Fibroblast of mammary gland (primary cell): ENCODE results near the gene CNTN5.

Experiments used
- DNase-seq: peaks from one replicate; pipeline ENCODE4 v3.0.0-alpha.2; 2010; ENCODE audit warnings: low read depth
- H3K4me3 ChIP-seq: 2 replicates; pipeline ENCODE4 v1.5.1; 2011; ENCODE audit warnings: low read depth, mild to moderate bottlenecking, low read length, moderate library complexity; ENCODE audit not compliant: control insufficient read depth
- TF ChIP-seq, protein P1 (sequence below): conservative IDR thresholded peaks from 2 replicates; pipeline ENCODE4 v1.5.1; 2011; ENCODE audit warnings: low read depth, low read length, inconsistent platforms; ENCODE audit not compliant: control insufficient read depth, insufficient read depth

The CNTN5 gene

DNA sequence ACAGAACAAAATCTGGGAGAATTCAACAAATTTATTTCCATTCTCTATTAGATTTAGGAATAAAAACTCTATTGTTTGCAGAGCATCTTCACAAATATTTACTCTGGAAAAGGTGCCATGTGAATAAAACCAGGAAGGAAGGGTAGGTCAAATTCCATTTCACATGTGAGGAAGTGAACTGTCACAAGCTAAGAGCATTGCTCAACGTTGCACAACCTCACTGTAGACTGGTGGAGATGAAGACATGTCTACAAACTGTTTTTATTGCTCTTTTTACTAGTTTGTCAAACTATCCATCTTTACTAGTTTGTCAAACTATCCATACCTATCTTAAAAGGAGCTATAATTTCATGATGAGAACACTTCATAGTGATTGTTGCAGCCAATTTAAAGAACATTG lies 236.4 kb downstream of the CNTN5 start:
- no peak overlapping the region for H3K4me3 ChIP-seq
- peak; percentile 2 for DNase-seq

DNA sequence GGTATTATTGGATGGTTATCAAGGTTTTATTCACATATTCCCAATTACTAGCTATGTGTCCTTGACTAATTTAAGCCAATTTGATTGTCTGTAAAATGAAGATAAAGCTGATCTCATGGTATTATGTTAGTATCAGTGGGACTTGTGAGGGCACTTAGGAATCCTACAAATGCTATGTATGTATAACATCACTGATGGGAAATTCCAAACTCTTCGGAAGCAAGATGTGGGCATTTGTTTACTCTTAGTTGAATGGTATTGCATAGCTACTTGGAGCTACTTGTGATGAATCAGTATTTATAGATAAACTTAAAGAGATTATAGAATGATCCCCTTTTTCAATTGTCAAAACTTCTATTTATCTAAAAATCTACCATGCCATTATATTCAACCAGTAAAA lies 239.9 kb downstream of the CNTN5 start:
- no peak for DNase-seq
- TF ChIP-seq, protein P1, sequence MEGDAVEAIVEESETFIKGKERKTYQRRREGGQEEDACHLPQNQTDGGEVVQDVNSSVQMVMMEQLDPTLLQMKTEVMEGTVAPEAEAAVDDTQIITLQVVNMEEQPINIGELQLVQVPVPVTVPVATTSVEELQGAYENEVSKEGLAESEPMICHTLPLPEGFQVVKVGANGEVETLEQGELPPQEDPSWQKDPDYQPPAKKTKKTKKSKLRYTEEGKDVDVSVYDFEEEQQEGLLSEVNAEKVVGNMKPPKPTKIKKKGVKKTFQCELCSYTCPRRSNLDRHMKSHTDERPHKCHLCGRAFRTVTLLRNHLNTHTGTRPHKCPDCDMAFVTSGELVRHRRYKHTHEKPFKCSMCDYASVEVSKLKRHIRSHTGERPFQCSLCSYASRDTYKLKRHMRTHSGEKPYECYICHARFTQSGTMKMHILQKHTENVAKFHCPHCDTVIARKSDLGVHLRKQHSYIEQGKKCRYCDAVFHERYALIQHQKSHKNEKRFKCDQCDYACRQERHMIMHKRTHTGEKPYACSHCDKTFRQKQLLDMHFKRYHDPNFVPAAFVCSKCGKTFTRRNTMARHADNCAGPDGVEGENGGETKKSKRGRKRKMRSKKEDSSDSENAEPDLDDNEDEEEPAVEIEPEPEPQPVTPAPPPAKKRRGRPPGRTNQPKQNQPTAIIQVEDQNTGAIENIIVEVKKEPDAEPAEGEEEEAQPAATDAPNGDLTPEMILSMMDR, result no peak
- H3K4me3 ChIP-seq, result no peak overlapping the region

More for the DNA sequence above, 236.4 kb downstream of the CNTN5 start:
- TF ChIP-seq, protein P1, result no peak

GRCh38 chr11:99268886-99269285 lies 248.1 kb downstream of the CNTN5 start:
- no peak overlapping the region for H3K4me3 ChIP-seq
- no peak for DNase-seq
- TF ChIP-seq, protein P1, result no peak

DNA sequence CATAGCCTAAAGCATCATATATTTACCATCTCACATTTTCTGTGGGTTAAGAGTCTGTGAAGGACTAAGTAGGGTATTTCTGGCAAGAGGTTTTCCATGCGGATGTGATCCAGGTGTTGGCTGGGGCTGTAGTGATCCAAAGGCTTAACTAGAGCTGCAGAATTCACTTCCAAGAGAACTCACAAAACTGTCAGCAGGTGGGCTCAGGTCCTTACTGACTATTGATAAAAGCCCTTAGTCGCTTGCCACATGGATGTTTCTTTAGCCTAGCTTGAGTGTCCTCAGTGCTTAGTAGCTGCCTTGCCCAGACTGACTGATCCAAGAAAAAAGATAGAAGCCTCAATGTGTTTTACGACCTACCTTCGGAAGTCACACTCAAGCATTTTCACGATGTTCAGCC lies 250.8 kb downstream of the CNTN5 start:
- no peak for DNase-seq
- H3K4me3 ChIP-seq, result no peak overlapping the region
- TF ChIP-seq, protein P1, result no peak

- no peak overlapping the region for H3K4me3 ChIP-seq
- TF ChIP-seq, protein P1, result no peak
- DNase-seq, result no peak
Observed at GRCh38 chr11:99275521-99275920, 254.8 kb downstream of the CNTN5 start.

DNA sequence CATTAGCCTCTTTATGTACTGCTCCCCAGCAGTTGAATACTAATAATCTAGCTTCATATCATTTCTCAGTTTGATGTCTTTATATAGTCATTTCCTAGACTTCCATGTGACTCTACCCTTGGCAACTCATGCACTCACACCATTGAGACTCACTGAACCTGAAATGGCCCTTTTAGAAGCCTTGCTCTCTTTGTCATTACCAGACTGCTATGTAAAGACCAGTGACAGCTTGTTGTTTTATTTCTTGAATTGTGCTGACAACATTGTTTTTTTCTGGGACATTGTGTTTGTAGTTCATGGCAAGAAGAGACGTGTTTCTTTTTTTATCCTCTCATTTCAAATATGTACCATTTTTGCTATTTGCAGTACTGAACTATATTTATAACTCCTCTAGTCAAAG lies 256.5 kb downstream of the CNTN5 start:
- DNase-seq, result no peak
- TF ChIP-seq, protein P1, result no peak
- H3K4me3 ChIP-seq, result no peak overlapping the region

GRCh38 chr11:99279266-99279665 lies 258.5 kb downstream of the CNTN5 start:
- DNase-seq, result no peak
- H3K4me3 ChIP-seq, result no peak overlapping the region
- TF ChIP-seq, protein P1, result no peak
